Measurements from ENCODE around the gene TMPRSS13. TPM values are rescaled to one million over a fixed set of nuclear protein-coding genes. Genes with fewer than 3 reads are reported as not detected.

TMPRSS13 gene
- polyA plus RNA-seq, 1 experiment, result not detected

GRCh38 chr11:117855912-117856651 lies 73.1 kb downstream of the TMPRSS13 start:
- no peak for DNase-seq (ENCODE audit: low read depth)
- ChIA-PET CTCF (interaction anchor here (4.3 kb wide), 1 partner anchor 12 kb away, joined by 21 read pairs; no protein-coding TSS in a partner anchor), POLR2A (no interaction called here)
- Histone ChIP-seq H3K4me3 (ENCODE audit: low read depth, low read length) (no peak overlapping the region), H3K36me3 (ENCODE audit: control insufficient read depth, insufficient read depth, low read length) (no peaks in the 10 kb centered on the region), H3K27me3 (ENCODE audit: control insufficient read depth, insufficient read depth, low read length) (peaks cover 2% of the 10 kb centered on the region)
- no peak for TF ChIP-seq CTCF (IDR thresholded peaks at IDR 0.05; ENCODE audit: insufficient read depth, low read depth, low read length)

GRCh38 chr11:117855186-117855845 lies 73.9 kb downstream of the TMPRSS13 start:
- peaks cover 2% of the 10 kb centered on the region for H3K27me3 ChIP-seq (ENCODE audit: control insufficient read depth, insufficient read depth, low read length)
- no peak overlapping the region for H3K4me3 ChIP-seq (ENCODE audit: low read depth, low read length)
- DNase-seq (ENCODE audit: low read depth), result no peak
- TF ChIP-seq CTCF (IDR thresholded peaks at IDR 0.05; ENCODE audit: insufficient read depth, low read depth, low read length), result no peak
- CTCF ChIA-PET, result interaction anchor here (1.4 to 4.3 kb wide), 2 partner anchors 11 to 38 kb away, joined by 4 to 21 read pairs; no protein-coding TSS in a partner anchor
- POLR2A ChIA-PET, result no interaction called here
- H3K36me3 ChIP-seq (ENCODE audit: control insufficient read depth, insufficient read depth, low read length), result no peaks in the 10 kb centered on the region

GRCh38 chr11:117852309-117852708 lies 76.9 kb downstream of the TMPRSS13 start:
- no peak for DNase-seq (ENCODE audit: low read depth)
- Histone ChIP-seq H3K4me3 (ENCODE audit: low read depth, low read length) (no peak overlapping the region), H3K27me3 (ENCODE audit: control insufficient read depth, insufficient read depth, low read length) (peaks cover 2% of the 10 kb centered on the region), H3K36me3 (ENCODE audit: control insufficient read depth, insufficient read depth, low read length) (no peaks in the 10 kb centered on the region)
- ChIA-PET CTCF (interaction anchor here (1.9 to 4.3 kb wide), 2 partner anchors 8 to 94 kb away, joined by 9 to 21 read pairs; no protein-coding TSS in a partner anchor), POLR2A (no interaction called here)
- no peak for TF ChIP-seq CTCF (IDR thresholded peaks at IDR 0.05; ENCODE audit: insufficient read depth, low read depth, low read length)

- ChIA-PET POLR2A (no interaction called here), CTCF (interaction anchor here (1.9 kb wide), 1 partner anchor 94 kb away, joined by 9 read pairs; no protein-coding TSS in a partner anchor)
- no peak for DNase-seq (ENCODE audit: low read depth)
- Histone ChIP-seq H3K36me3 (ENCODE audit: control insufficient read depth, insufficient read depth, low read length) (no peaks in the 10 kb centered on the region), H3K27me3 (ENCODE audit: control insufficient read depth, insufficient read depth, low read length) (peaks cover 2% of the 10 kb centered on the region), H3K4me3 (ENCODE audit: low read depth, low read length) (no peak overlapping the region)
- no peak for TF ChIP-seq CTCF (IDR thresholded peaks at IDR 0.05; ENCODE audit: insufficient read depth, low read depth, low read length)
These were observed 77.3 kb downstream of the TMPRSS13 start for GRCh38 chr11:117851852-117852251.

- no peak for DNase-seq (ENCODE audit: low read depth)
- POLR2A ChIA-PET, result no interaction called here
- Histone ChIP-seq H3K36me3 (ENCODE audit: control insufficient read depth, insufficient read depth, low read length) (no peaks in the 10 kb centered on the region), H3K27me3 (ENCODE audit: control insufficient read depth, insufficient read depth, low read length) (peaks cover 2% of the 10 kb centered on the region), H3K4me3 (ENCODE audit: low read depth, low read length) (no peak overlapping the region)
- CTCF ChIA-PET, result interaction anchor here (1.9 kb wide), 1 partner anchor 95 kb away, joined by 9 read pairs; no protein-coding TSS in a partner anchor
- no peak for TF ChIP-seq CTCF (IDR thresholded peaks at IDR 0.05; ENCODE audit: insufficient read depth, low read depth, low read length)
These were observed 78.1 kb downstream of the TMPRSS13 start for GRCh38 chr11:117851106-117851505.

All from BJ (cell line).